GM21529 (cell line): ENCODE data around the gene LRRC4B.

ENCODE experiments used
- ATAC-seq: cut with Tn5 transposase; IDR thresholded peaks from one replicate; pipeline ENCODE4 v1.9.1; 2021; ENCODE audit not compliant: unreplicated experiment

LRRC4B gene

DNA sequence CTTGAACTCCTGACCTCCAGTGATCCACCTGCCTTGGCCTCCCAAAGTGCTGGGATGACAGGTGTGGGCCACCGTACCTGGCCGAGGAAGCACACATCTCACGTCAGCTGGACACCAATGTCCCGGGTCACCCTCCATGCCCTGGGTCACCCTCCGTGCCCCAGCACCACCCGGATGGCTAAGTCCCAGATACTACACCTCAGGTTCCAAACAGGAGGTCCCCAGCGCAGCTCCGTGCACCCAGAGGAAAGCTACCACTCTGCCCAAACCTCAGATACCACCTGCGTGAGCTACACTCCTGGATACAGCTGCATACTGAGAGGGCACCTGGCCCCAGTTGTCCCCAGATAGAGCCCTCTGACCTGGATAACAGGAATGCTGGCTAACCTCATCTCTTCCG is 14.0 kb downstream of the LRRC4B start:
- ATAC-seq, result no peak

DNA sequence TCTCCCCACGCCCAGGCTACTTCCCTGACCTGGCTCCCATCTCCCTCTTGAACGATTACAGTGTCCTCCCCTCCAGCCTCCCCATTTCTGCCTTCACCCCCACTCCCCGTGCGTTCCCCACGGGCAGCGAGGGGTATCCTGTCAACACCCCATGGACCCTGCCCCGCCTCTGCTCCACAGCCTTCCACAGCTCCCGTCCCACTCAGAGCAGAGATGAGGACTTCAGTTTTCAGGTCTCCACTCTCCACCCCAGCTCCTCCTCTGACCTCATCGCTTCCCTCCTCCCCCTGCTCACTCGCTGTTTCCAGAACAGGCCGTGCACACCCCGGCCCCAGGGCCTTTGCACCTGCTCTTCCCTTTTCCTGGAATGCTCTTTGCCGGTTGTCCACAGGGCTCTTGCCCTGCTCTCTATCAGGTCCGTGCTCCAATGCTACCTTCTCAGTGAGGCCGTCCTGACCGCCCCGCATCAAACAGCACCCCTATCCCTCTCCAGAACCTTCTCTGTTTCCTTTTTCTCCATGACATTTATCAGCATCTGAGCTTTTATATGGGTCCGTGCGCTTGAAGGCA is 15.0 kb downstream of the LRRC4B start:
- ATAC-seq, result no peak

DNA sequence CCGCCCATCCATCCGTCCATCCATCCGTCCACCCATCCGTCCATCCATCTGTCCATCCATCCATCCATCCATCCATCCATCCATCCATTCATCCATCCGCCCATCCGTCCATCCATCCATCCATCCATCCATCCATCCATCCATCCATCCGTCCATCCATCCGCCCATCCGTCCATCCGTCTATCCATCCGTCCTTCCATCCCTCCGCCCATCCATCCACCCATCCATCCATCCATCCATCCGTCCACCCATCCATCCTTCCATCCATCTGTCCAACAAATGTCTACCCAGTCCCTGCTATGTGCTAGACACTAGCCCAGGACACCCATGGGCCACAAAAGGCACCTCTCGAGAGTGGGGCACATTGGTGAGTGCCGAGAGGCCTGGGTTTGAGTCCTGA is 15.7 kb downstream of the LRRC4B start:
- ATAC-seq, result no peak

GRCh38 chr19:50551715-50552187 is 16.5 kb downstream of the LRRC4B start:
- no peak for ATAC-seq

DNA sequence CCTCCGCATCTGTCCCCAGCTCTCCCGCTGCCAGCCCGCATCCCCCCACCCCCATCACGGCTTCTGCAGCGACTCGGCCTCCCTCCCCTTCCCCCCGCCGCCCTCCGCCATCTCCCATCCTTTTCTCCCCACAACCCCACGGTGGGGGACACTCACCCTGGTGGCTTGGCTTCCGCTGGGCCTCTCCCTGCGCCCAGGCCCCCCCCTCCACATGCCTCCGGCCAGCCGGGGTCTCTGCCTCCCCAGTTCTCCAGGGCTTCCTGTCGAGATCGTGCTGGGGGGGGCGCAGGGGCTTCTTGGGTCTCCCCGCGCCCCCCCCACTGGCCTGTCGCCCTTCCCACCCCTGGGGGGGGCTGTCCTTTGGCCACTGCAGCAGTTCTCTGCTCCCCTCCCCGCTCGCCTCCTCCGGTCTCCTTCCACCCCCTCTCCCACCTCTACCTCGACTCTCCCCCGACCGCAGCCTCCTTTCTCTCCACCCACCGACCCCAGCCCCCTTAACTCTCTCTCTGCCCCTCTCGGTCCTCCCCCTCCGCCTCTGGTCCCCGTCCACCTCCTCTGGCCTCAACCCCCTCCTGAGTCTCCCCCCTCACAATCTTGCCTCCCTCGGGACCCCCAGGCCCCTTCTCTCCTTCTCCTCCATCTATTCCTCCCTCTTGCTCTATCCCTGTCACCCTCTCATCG is 17.1 kb downstream of the LRRC4B start:
- no peak for ATAC-seq

DNA sequence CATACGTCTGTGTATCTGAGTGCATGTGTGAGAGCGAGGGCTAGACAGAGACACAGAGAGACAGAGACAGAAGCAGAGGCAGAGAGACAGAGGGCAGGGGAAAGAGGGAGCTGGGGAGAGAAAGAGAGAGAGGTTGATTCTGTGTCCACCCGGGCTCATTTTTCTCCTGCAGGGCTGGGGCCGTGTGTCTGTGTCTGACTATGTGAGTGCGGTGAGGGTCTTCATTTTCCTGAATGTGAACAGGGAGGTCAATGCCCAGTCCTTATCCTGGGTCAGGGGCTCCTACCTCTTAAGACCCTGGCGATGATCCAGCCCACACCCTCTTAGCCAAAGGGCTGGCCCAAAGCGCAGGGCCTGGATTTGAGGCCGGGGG is 17.7 kb downstream of the LRRC4B start:
- ATAC-seq, result no peak

- ATAC-seq, result no peak
Observed at GRCh38 chr19:50549927-50550593, 18.2 kb downstream of the LRRC4B start.

DNA sequence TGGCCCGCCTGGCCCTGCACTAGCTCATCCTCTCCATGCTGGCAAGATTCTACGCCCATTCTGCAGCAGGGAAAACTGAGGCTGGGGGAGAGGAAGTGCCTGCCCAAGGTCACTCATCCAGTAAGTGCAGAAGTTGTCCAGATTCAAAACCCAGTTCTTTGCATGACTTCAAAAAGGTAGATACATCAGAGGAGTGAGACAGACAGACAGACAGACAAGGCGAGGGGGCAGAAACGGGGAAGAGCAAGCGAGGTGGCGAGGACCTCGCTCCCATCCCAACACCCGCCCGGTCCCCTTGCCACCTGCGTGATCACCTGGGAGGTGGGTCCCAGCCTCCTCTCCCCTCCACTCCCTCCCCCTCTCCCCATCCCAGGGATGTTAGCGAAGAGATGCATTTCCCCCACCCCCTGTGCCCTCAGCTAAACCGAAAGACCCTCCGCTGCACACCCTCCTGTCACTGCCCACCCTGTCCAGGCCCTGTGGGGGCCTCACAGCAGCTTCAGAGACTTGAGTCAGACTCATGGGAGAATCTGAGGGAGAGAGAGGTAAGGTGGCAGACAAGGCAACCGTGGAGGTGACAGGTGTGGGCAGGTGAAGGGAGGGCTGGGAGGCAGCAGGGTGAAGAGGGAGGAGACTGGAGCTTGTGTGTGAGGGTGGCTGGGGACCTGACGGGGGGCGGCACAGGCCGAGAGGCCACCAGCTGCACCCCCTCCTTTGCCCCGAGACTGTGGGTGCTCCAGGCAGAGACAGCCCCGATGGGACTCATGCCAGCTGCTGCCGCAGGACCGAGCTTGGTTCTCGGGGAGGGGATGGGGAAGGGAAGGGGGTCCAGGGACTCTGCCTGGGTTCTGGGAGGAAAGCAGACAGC is 18.9 kb downstream of the LRRC4B start:
- ATAC-seq, result no peak

DNA sequence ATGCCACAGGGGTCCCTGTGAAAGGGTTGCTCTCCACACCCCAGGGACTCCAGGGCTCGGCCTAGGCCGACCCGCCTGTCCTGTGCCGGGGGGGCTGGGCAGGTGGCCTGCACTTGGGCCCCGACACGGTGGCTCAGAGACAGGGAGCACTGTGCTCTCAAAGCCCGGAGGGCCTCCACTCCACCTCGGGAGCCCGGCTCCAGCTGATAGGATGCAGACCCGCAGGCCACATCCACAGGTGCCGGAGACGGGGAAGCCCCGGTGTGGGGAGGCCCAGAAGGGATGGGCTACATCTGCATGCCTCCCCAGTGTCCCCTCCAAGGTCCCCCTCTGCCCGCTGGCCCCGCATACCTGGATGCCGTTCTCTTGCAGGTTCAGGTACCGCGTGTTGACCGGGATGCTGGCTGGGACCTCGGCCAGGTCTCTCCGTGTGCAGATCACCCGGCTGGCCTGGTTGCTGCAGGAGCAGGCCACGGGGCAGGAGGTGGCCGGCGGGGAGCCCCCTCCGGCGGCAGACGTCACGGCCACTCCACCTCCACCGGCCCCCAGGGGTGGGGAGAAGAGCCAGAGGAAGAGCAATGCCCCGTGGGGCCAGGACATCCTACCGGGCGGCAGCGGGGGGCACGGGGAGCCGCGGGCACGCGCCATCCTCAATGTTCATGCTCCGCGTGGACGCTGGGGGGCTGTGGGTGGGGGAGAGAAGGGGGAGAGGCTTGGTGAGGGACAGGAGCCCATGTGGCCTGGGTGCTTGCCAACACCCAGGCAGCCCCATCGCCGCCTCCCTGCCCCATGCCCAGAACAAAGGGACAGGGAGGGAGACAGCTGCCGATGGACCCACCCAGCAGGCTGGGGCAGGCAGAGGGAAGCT is 19.8 kb downstream of the LRRC4B start:
- ATAC-seq, result no peak

DNA sequence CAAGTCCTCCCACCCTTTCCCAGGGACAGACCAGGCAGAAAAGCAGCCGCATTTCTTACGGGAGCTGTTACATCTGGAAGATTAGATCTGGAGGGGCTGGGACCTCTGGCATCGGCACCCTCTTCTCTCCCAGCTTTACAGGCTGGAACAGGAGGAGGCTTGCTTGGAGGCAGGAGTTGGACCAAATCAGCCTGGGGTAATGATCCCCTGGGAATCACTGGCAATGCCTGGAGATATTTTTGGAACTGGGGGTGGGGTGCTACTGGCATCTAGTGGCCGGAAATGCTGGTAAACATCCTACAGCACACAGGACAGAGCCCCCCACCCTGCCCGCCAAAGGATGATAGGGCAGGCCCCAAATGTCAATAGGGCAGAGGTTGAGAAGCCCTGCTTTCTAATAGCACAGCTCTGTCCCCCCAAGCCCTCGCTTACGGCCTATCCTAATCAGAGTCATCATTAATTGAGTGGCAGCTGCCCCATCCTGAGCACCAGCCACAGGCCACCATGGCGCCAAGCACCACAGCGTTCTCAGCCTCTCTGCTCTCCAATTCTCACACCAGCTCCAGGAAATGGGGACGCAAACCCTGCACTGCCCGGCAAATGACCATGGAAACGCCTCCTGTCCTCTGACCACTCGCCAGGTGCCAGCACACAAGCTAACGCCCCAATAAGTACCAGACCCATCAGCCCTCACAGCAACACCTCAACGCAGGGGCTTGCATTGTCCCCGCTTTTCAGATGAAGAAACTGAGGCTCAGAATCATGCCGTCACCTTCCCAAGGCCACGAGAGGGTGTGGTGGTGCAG is 20.6 kb downstream of the LRRC4B start:
- ATAC-seq, result no peak

DNA sequence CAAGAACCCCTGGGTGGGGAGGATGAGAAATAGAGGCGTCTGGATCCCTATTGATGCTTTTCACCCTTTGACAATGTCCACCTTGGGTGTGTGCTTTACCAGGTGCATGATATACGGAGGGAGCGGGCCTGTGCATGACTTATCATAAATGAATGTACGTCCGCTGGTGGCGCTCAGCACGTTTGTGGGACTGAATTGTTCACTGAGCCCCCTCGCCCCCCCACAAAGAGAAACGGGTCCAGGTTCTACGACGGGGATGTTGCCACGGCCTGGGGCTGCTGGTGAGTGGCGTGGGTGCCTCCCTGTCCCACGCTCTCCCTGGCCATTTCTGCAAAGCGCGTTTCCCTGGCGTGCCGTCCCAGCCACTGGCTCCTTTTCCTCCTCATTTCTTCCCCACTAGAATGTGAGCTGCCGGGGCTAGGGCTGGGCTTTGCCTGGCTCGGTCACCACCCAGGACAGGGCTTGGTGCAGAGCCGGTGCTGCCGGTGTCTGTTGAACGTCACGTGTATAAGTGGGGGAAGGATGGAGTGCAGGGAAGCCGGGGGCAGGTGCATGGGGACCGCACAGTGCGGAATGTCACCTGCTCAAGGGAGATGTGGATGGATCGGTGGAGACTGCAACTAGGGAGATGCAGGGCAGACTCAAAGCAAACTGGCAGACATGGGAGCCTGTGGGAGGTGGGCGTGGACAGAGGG is 21.6 kb downstream of the LRRC4B start:
- ATAC-seq, result no peak

DNA sequence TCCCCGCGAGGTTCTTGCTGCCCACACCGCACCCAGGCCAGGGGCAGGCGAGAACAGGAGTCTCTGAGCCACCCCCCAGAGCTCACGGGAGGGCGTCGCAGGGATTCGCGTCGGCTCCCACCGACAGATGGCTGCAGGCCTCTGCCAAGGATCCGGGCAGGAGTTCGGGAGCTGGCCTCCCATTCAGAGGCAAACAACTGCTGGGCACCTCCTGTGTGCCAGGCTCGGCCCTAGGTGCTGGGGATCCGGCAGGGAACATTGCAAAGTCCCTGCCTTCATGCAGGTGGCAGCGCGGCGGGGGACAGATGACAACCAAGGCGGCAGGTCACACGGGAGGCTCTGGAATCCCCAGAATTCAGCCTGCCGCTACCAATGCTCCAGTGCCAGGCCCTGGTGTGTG is 25.3 kb downstream of the LRRC4B start:
- ATAC-seq, result no peak

- ATAC-seq, result no peak
Observed at GRCh38 chr19:50537769-50538230, 30.4 kb downstream of the LRRC4B start.

DNA sequence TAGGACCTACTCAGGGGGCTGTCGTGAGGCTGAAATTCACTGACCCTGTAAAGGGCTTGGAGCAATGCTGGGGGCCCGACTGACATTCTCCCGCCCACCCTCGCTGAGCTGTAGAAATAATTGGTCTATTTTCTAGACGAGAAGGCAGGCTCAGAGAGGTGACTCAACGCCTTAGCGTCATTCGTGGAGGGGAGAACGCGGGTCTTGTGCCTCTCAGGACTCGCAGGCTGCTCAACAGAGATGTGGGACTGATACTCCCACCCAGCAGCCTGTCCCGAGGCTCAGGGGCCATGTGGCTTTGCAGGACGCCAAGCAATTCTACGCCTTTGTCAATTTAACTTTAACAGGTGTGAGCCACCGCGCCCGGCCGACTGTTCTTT is 30.9 kb downstream of the LRRC4B start:
- ATAC-seq, result no peak

- no peak for ATAC-seq
Observed at GRCh38 chr19:50536662-50537305, 31.5 kb downstream of the LRRC4B start.

GRCh38 chr19:50535672-50536187 is 32.5 kb downstream of the LRRC4B start:
- ATAC-seq, result no peak

GRCh38 chr19:50534478-50534877 is 33.8 kb downstream of the LRRC4B start:
- ATAC-seq, result no peak

GRCh38 chr19:50532952-50533351 is 35.3 kb downstream of the LRRC4B start:
- ATAC-seq, result no peak
